Progenitor cell of endocrine pancreas (in vitro differentiated cells): ENCODE results near the gene EXOC8. TPM values are rescaled to one million over a fixed set of nuclear protein-coding genes. Genes with fewer than 3 reads are reported as not detected.

Experiments used
- DNase-seq: peaks from one replicate; pipeline ENCODE4 v3.0.0; 2021; ENCODE audit warnings: low spot score; ENCODE audit not compliant: unreplicated experiment
- H3K27ac Mint-ChIP-seq: 2 replicates; pipeline ENCODE4 v1.8.0; 2021; ENCODE audit warnings: mild to moderate bottlenecking, moderate library complexity, mixed read lengths
- H3K27me3 Mint-ChIP-seq: 2 replicates; pipeline ENCODE4 v1.8.0; 2021; ENCODE audit warnings: mixed read lengths
- H3K36me3 Mint-ChIP-seq: 2 replicates; pipeline ENCODE4 v1.8.0; 2022; ENCODE audit warnings: mixed read lengths; ENCODE audit not compliant: insufficient read depth
- H3K4me1 Mint-ChIP-seq: 2 replicates; pipeline ENCODE4 v1.8.0; 2021; ENCODE audit warnings: low read depth, mixed read lengths
- H3K4me3 Mint-ChIP-seq: 2 replicates; pipeline ENCODE4 v1.8.0; 2021; ENCODE audit warnings: low read depth, mild to moderate bottlenecking, moderate library complexity, mixed read lengths
- H3K9me3 Mint-ChIP-seq: 2 replicates; pipeline ENCODE4 v1.8.0; 2021; ENCODE audit warnings: low read depth, mixed read lengths
- total RNA-seq: library from RNA; stranded (reverse); gene quantifications from 2 replicates; pipeline ENCODE4 v1.2.1, GENCODE V29; 2021
- TF ChIP-seq, protein P1 (sequence below): fragments of 200-600 bp; sonication (generic); IDR thresholded peaks from one replicate; pipeline ENCODE4 v1.5.0; 2021; ENCODE audit warnings: antibody characterized with exemption, mild to moderate bottlenecking; ENCODE audit not compliant: unreplicated experiment

Gene EXOC8
- total RNA-seq, 1 donor from 2014 or later, result 9.6 TPM

DNA sequence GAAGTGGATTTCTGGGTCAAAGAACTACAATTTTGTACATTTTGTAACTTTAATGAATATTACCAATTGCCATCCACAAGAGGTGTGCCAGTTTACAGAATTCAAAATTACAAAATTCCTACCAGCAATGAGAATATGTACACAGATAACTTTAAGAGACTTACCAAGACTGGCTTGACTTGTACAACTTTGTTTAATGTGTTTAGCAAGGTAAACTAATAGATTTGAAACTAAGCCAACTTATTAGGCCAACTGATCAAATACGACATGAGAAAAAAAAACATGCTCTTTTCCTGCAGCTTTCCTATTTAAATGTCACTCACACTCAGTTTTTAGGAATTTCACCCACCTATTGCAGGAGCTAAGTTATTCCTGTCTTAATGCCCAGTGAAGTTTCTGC is 11.4 kb downstream of the EXOC8 start:
- no peak for DNase-seq
- TF ChIP-seq, protein P1, sequence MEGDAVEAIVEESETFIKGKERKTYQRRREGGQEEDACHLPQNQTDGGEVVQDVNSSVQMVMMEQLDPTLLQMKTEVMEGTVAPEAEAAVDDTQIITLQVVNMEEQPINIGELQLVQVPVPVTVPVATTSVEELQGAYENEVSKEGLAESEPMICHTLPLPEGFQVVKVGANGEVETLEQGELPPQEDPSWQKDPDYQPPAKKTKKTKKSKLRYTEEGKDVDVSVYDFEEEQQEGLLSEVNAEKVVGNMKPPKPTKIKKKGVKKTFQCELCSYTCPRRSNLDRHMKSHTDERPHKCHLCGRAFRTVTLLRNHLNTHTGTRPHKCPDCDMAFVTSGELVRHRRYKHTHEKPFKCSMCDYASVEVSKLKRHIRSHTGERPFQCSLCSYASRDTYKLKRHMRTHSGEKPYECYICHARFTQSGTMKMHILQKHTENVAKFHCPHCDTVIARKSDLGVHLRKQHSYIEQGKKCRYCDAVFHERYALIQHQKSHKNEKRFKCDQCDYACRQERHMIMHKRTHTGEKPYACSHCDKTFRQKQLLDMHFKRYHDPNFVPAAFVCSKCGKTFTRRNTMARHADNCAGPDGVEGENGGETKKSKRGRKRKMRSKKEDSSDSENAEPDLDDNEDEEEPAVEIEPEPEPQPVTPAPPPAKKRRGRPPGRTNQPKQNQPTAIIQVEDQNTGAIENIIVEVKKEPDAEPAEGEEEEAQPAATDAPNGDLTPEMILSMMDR, result no peak
- no peak overlapping the region for H3K4me3 Mint-ChIP-seq
- H3K27ac Mint-ChIP-seq, result no peak overlapping the region
- H3K27me3 Mint-ChIP-seq, result no peaks in the 10 kb centered on the region
- H3K4me1 Mint-ChIP-seq, result peaks cover 3% of the 10 kb centered on the region
- no peaks in the 10 kb centered on the region for H3K36me3 Mint-ChIP-seq
- H3K9me3 Mint-ChIP-seq, result no peaks in the 10 kb centered on the region

DNA sequence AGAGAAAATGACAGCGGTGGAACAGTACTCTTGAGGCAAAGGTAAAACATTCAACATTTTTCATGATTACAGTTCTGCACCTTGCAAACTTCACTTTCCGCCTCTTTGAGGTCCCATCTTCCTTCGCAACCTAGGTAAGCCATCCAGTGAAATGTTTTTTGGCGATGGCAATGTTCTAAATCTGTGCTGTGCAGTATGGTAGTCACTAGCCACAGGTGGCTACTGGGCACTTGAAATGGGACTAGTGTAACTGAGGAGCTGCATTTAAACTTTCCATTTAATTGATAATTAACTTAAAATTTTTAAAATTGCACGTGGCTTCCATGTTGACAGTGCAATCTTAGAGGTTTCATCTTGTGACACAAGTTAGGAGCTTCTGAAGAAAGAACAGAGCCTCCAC is 13.0 kb downstream of the EXOC8 start:
- TF ChIP-seq, protein P1, result no peak

DNA sequence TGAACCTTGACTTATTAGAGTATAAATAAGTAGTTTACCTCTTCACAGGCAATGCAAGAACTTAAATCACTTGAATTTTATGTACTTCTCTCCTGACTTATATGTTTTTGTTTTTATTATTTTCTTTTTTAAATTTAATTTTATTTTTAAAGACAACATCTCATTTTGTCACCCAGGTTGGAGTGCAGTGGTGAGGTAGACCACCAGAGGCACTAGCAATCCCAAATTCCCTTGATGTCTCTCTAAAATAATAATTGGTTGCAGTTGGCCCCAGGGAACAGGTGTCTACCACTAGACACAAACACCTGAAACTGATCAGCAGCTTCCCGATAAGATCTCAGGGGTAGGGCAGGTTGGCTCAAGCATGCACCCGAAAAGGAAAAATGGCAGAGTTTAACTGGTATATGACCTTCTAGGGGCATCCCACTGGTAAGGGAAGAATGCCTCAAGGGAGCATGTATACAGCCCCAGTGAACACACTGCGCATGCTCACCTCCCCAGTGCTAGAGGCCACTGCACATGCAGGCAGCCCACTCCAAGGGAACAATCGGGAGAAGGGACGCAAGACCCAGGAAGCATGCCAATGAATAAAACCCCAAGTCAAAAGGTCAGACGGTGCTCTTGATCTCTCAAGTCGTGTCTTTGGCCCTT is 14.6 kb downstream of the EXOC8 start:
- no peak for DNase-seq
- H3K9me3 Mint-ChIP-seq, result no peaks in the 10 kb centered on the region
- H3K27me3 Mint-ChIP-seq, result no peaks in the 10 kb centered on the region
- H3K27ac Mint-ChIP-seq, result no peak overlapping the region
- TF ChIP-seq, protein P1, result no peak
- H3K36me3 Mint-ChIP-seq, result no peaks in the 10 kb centered on the region
- no peak overlapping the region for H3K4me3 Mint-ChIP-seq
- peaks cover 3% of the 10 kb centered on the region for H3K4me1 Mint-ChIP-seq

More for the DNA sequence above, 13.0 kb downstream of the EXOC8 start:
- no peak for DNase-seq
- Mint-ChIP-seq H3K4me3 (no peak overlapping the region), H3K9me3 (no peaks in the 10 kb centered on the region), H3K27me3 (no peaks in the 10 kb centered on the region), H3K4me1 (peaks cover 3% of the 10 kb centered on the region), H3K27ac (no peak overlapping the region), H3K36me3 (no peaks in the 10 kb centered on the region)

DNA sequence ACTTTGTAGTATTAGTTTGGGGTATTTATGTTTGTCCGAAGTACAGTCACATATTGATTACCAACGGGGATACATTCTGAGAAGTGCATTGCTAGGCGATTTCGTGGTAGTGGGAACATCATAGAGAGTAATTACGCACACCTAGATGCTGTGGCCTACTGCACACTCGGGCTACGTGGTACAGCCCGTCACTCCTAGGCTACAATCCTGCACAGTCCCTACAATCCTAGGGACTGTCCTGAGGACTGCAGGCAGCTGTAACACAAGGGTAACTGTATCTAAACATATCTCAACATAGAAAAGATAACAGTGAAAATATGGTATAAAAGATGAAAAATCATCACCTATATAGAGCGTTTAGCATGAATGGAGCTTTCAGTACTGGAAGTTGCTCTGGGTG is 18.6 kb downstream of the EXOC8 start:
- DNase-seq, result no peak
- Mint-ChIP-seq H3K27ac (no peak overlapping the region), H3K4me3 (no peak overlapping the region), H3K4me1 (no peaks in the 10 kb centered on the region), H3K9me3 (no peaks in the 10 kb centered on the region), H3K36me3 (no peaks in the 10 kb centered on the region), H3K27me3 (no peaks in the 10 kb centered on the region)
- TF ChIP-seq, protein P1, result no peak

DNA sequence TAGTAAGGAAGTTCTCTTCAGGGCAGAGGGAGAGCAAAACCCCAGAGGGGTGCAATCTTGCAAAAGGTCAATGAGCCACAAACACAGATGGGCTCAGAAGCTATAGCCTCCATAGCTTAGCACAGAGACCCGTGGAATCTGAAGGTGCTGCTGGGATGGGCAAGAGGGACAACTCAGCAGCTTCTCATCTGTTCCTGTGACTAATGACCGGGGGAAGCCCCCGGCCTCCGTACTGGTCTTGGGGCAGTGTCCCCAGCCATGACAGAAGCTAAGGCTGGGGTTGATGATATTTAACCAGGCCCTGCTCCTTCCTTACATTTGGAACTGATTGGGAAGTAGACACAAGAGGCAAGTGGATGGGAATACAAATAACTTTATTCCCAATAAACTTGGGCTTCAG is 19.1 kb downstream of the EXOC8 start:
- TF ChIP-seq, protein P1, result no peak
- Mint-ChIP-seq H3K9me3 (no peaks in the 10 kb centered on the region), H3K27me3 (no peaks in the 10 kb centered on the region), H3K4me1 (no peaks in the 10 kb centered on the region), H3K4me3 (no peak overlapping the region), H3K27ac (no peak overlapping the region), H3K36me3 (no peaks in the 10 kb centered on the region)
- no peak for DNase-seq
